ENCODE results near the gene SVIL.
"Not testable (repeated sequence)": the region's sequence is repeated elsewhere in the genome, so short reads cannot be mapped to it uniquely, and the experiment has no call there.

The SVIL gene

GRCh38 chr10:29567003-29567402 is 67.8 kb downstream of the SVIL start:
- no peak for FAIRE-seq

GRCh38 chr10:29566209-29566608 is 68.6 kb downstream of the SVIL start:
- FAIRE-seq = not testable (repeated sequence)

- FAIRE-seq = no peak
Measured at GRCh38 chr10:29563420-29564035, 71.2 kb downstream of the SVIL start.

GRCh38 chr10:29563006-29563405 is 71.8 kb downstream of the SVIL start:
- not testable (repeated sequence) for FAIRE-seq

- FAIRE-seq = no peak
Measured at GRCh38 chr10:29559996-29560395, 74.8 kb downstream of the SVIL start.

GRCh38 chr10:29557665-29558064 is 77.1 kb downstream of the SVIL start:
- FAIRE-seq = no peak

- FAIRE-seq = no peak
Measured at GRCh38 chr10:29555746-29556481, 78.9 kb downstream of the SVIL start.

- no peak for FAIRE-seq
Measured at GRCh38 chr10:29555091-29555745, 79.6 kb downstream of the SVIL start.

- no peak for FAIRE-seq
Measured at GRCh38 chr10:29554660-29555059, 80.1 kb downstream of the SVIL start.

GRCh38 chr10:29553544-29554250 is 81.1 kb downstream of the SVIL start:
- no peak for FAIRE-seq

GRCh38 chr10:29553116-29553515 is 81.7 kb downstream of the SVIL start:
- FAIRE-seq = not testable (repeated sequence)

GRCh38 chr10:29549493-29549892 is 85.3 kb downstream of the SVIL start:
- not testable (repeated sequence) for FAIRE-seq

GRCh38 chr10:29546773-29547313 is 87.9 kb downstream of the SVIL start:
- no peak for FAIRE-seq

- FAIRE-seq = no peak
Measured at GRCh38 chr10:29545122-29545521, 89.6 kb downstream of the SVIL start.

- no peak for FAIRE-seq
Measured at GRCh38 chr10:29543715-29544114, 91.1 kb downstream of the SVIL start.

- FAIRE-seq = no peak
Measured at GRCh38 chr10:29542723-29543122, 92.0 kb downstream of the SVIL start.

- no peak for FAIRE-seq
Measured at GRCh38 chr10:29541422-29542210, 93.2 kb downstream of the SVIL start.

- no peak for FAIRE-seq
Measured at GRCh38 chr10:29540016-29540415, 94.8 kb downstream of the SVIL start.

- no peak for FAIRE-seq
Measured at GRCh38 chr10:29539412-29539811, 95.4 kb downstream of the SVIL start.

GRCh38 chr10:29537799-29538198 is 97.0 kb downstream of the SVIL start:
- FAIRE-seq = no peak

- FAIRE-seq = not testable (repeated sequence)
Measured at GRCh38 chr10:29536691-29537090, 98.1 kb downstream of the SVIL start.

GRCh38 chr10:29535778-29536453 is 98.9 kb downstream of the SVIL start:
- FAIRE-seq = no peak

Measured in islet of Langerhans (tissue), 1 donor.